GM19397 (cell line): Measurements from ENCODE around the gene MBD1.
"Not testable (repeated sequence)": the region's sequence is repeated elsewhere in the genome, so short reads cannot be mapped to it uniquely, and the experiment has no call there.

ENCODE experiments used
- ATAC-seq: cut with Tn5 transposase; IDR thresholded peaks from one replicate; pipeline ENCODE4 v1.9.1; 2021; ENCODE audit warnings: mild to moderate bottlenecking, moderate library complexity; ENCODE audit not compliant: unreplicated experiment

Gene MBD1, protein sequence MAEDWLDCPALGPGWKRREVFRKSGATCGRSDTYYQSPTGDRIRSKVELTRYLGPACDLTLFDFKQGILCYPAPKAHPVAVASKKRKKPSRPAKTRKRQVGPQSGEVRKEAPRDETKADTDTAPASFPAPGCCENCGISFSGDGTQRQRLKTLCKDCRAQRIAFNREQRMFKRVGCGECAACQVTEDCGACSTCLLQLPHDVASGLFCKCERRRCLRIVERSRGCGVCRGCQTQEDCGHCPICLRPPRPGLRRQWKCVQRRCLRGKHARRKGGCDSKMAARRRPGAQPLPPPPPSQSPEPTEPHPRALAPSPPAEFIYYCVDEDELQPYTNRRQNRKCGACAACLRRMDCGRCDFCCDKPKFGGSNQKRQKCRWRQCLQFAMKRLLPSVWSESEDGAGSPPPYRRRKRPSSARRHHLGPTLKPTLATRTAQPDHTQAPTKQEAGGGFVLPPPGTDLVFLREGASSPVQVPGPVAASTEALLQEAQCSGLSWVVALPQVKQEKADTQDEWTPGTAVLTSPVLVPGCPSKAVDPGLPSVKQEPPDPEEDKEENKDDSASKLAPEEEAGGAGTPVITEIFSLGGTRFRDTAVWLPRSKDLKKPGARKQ

DNA sequence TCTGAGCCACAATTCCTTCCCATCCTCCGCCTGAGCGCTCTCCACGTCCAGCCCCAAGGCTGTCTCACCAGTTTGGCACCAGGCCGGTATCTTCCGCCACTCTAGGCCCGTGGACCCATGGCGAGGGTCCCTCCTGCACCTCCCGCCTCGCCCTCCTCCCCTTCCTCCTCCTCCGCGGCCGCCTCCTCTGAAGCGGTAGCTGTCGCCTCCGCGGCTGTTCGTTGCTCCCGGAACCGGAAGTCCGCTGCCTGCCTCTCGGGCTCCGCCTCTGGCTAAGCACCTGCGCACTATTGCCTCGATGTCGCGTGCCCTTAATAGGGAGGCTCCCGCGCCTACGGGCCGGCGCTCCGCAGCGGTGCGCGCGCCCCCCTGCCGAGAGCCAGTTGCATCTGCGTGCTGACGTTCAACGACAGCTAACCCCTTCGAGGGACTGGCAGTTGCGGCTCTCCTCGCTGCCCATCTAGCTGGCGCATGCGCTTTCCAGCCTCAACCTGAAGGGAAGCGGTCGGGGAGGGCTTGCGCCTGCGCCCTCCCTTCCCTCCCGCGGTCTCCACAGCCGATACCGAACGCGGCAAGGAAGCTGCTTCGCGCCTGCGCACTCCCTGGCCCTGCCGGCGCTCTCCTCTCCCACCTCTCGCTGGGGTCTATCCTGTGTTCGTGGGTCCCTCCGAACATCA lies at the start of gene MBD1:
TSS of gene MBD1 (minus strand) at position 229 of the 677 bp plus-strand sequence. CDS start 1,531 bp downstream, outside the sequence.
- ATAC-seq = peak; percentile 88

DNA sequence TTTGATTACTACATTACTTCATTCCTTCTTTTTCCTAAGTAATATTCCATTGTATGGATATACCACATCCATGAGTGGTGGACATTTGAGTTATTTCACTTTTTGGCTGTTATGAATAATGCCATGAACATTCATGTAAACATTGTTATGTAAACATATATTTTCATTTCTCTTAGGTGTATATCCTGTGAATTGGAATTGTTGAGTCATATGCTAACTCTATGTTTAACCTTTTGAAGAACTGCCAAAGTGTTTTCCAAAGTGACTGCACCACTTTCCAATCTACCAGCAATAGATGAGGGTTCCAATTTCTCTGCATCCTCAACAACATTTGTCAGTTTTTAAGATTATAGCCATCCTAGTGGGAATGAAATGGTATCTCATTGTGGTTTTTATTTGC lies 48.9 kb upstream of the MBD1 start:
- ATAC-seq = no peak

DNA sequence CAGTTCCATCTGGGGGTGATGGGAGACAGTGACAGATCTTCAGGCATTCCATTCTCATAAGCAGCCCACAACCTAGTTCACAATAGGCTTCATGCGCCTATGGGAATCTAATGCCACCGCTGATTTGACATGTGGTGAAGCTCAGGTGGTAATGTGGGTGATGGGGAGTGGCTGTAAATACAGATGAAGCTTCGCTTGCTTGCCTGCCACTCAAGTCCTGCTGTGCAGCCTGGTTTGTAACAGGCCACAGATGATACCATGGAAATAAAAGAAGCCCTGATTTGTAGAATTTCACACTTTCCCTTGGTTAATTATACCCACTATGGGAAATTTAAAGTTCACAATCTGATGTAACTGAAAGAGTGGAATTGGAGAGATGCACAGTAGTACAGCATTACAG lies 46.7 kb upstream of the MBD1 start:
- ATAC-seq = no peak

DNA sequence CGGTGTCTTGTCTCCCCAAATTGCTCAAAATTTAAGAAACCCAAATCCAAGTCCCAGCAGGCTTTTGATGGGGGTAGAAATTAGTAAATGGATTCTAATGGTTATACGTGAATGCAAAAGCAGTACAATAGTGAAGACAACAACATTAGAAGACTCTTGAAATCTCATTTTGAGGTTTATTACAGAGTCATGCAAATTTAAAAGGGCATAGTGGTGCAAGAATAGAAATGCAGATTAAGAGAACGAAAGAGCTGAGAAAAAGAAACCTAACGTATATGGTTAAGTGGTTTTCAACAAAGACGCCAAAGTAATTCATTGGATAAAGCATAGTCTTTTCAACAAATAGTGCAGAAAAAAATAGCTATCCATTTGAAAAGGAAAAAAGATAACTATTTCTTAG lies 39.4 kb upstream of the MBD1 start:
- ATAC-seq = peak; percentile 52

DNA sequence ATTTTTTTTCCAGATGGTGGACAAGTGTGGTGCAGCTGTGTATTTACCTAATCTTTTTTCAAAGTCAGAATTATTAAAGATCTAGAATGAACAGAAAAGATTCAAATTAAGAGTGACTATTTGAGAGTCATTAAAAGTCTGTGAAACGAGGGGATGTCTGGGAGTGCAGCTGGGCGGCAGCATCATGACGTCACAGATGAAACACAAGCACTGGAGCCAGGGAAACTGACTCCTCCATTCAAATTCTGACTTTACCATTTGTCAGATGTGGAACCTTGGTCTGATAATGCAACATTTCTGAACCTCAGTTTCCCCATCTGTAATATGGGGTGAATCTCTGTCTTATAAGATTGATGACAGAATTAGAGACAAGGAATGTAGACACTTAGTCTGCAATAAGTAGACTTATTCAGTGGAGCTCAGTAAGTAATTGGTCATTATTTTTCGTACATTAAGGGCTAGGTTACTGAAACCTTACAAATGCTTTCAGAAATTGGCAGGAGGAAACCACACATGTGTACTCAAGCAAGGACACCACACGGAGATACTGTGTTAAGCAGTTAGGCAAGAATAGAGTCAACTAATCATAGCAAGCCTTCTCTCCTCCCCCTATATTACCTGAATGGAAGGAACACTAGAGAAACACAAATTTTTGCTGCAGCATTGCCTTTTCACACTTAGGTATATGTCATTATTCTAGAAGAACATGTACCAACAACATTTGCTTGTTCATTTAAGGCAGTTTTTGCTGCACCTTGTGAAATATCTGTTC lies 34.0 kb upstream of the MBD1 start:
- peak; percentile 69 for ATAC-seq

DNA sequence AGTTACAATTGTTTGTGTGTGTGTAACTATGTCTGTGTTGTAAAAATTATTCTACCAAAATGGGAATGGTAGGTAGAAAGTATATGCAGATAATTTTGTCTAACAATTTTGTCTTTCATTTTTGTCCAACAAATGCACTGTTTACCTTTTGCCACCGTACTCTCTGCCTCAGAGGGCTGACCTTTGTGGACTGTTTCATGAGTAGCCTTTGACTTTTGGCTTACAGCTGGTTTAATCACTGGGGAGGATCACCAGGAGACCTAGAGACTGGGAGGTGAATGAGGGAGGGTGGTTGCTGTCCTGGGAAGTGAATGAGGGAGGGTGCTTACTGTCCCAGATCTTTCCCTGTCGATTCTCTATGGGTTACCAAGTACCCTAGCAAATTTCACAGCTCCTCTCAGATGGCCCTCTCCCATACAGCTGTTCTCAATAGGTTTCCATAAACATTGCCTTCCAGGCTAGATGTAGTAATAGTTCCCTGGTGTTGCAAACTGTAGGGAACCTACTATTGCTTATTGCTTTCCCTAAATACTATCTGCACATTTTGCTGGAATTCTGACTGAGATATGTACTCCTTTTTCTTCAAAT lies 32.6 kb upstream of the MBD1 start:
- no peak for ATAC-seq

DNA sequence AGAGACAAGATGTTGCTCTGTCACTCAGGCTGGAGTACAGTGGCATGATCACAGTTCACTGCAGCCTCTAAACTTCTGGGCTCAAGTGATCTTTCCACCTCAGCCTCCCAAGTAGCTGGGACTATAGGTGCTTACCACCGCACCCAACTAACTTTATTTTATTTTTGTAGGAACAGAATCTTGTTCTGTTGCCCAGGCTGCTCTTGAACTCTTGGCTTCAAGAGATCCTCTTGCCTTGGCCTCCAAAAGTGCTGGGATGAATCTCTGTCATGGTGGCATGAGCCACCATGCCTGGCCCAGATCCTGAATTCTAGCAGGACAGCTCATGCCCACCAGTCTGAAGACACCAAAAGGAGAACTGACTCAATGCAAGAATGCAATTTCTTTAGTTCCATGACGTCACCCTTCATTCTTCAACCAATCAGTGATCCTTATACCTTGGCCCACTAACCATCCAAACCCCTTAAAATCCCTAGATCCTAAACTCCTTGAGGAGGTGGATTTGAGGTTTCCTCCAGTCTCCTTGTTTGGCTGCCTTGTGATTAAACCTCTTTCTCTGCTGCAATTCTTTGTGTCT lies 31.8 kb upstream of the MBD1 start:
- peak; percentile 40 for ATAC-seq

DNA sequence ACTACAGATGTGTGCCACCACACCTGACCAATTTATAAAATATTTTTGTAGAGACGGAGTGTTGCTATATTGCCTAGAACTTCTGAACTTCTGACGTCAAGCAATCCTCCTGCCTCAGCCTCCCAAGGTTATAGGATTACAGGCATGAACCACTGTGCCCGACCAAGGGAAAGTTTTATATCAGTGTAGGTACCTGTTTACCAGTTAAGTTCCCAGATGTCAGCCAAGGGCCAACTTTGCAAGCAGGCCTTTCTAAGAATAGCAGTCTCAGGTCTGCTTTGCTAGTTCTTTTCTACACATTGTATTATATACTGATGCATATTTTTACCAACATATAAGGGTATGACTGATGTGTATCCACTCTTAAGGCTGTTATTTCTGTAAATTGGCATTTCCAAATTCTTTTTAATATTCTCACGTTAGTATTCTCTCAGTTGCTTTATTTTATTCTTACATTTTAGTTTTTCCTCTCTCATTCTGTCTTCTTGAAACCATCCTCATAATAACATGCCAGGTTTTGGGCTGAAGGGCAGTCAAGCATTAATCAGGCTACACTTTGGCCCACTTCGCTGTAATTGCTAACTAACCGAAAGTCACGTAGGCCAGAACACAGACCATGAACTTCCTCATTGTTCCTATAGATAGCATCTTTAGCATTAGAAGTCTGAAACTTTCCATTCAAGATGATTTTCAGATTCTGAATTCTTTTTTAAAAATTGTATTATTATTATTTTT lies 31.1 kb upstream of the MBD1 start:
- peak; percentile 62 for ATAC-seq

DNA sequence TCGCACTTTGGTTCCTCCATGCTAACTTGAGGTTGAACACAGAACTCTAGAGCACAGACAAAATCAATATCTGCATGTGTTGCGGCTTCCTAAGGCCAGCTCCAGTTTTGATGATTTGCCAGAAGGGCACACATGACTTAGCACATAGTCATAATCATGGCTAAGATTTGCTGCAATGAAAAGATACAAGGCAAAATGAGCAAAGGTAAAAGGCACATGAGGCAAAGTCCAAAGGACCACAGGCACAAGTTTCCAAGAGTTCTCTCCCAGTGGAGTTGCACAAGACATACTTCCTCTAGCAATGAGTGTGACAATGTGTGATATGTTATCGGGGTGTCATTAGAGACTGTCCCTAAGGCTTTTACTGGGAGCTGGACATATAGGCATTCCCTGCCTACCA lies 30.3 kb upstream of the MBD1 start:
- no peak for ATAC-seq

DNA sequence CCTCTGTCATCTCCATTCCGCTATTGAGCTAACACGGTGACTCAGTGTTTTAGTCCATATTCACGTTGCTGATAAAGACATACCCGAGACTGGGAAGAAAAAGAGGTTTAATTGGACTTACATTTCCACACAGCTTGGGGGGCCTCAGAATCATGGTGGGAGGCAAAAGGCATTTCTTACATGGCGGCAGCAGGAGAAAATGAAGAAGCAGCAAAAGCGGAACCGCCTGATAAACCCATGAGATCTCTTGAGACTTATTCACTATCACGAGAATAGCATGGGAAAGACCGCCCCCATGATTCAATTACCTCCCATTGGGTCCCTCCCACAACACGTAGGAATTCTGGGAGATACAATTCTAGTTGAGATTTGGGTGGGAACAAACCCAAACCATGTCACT lies 28.8 kb upstream of the MBD1 start:
- no peak for ATAC-seq

DNA sequence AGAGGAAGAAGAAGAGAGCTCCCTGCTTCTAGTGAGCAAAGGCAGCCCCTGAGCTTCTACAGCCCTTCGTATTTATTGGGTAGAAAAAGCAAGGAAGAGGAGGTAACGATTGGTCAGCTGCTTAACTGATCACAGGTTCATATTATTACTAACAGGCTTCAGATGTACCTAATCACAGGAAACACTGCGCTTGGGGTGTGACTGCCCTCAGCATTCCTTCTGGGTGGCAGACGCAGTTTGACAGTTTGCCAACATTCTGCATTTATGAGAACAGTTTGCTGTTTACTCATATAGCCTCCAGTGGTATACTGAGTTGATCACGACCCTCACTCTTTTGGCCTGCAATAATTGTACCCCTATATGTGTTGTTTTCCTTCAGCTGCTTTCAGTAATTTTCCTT lies 27.5 kb upstream of the MBD1 start:
- not testable (repeated sequence) for ATAC-seq

DNA sequence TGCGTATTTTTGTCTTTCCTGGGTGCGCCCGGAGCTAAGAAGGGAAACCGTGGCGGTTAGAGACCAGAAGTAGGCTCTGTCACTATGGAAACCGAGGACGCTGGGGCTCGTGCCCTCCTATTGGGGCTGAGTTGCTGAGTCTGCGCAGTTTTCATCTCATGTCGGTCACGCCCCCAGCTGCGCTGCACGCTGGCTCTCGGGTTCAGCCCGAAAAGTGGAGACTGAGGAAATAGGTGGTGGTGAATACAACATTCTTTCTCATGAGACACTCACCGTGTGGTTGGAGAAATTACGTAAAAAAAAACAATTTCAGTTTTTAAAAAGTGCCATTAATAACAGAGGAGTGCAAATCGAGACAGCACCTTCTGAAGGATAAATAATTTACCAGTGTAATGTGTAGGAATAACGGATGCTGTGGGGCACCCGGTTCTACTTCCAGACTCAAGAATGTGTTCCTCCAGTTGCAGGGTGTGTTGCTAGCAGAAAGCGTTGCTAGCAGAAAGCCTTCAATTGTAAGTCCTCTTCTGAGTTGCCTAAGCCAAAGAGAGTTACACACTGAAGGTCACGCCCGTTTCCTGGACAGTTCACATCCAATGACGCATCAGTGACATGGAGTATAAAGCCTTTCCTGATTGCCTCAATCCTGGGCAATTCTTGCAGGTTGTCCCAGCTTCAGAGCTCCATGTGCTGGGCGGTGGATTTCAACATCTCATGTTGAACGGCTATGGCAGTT lies 26.6 kb upstream of the MBD1 start:
- peak; percentile 87 for ATAC-seq

DNA sequence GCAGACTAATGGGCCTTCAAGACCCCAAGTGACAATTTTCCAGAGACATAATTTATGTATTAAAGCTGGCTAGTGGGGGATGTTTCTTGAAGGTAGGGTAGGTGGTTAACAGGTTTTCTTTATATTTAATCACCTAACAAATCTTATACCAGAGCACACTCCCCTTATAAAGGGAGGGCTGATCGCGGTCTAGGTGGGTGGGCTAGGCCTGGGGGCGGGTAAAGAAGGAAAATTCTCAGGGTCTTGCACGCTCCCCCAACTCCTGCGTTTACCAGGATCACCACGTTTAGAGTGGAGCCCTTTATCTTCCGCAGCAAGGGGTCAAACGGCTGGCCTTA lies 26.0 kb upstream of the MBD1 start:
- no peak for ATAC-seq

DNA sequence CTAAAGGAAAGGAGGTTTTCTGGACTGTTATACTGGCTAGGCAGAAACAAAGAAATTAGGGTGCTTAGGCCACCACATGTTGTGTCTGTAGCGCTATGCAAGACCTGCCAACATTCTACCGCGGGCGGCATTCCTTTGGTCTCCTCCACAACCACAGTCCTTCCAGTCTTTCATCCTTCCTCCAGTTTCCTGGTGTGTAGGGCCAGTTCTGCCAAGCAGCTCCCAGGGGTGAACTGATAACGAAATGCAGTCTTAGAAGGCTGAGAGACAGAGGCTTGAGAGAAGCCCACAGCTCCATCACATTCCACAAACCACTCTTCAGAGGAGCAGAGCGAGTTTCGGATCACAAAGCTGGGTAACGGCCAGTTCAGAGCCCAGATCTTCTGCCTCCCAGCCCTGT lies 25.6 kb upstream of the MBD1 start:
- no peak for ATAC-seq

DNA sequence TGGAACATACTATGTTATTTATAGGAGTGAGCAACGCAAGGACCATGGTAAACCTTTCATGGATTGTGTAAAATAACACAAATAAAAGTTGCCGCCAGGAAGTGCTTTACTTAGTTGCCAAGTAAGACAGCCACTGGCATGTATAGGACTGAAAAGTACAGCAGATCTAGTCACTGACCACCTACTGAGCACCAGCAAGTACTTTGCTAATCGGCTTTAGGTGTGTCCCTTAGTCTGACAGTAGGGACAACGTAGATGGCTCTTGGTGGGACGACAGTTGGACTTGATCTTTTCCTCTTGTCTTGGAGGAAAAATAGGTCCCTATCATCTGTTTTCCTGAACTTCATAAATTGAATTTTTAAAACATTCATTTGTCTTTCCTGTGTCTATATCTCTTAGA lies 19.8 kb upstream of the MBD1 start:
- ATAC-seq = no peak

DNA sequence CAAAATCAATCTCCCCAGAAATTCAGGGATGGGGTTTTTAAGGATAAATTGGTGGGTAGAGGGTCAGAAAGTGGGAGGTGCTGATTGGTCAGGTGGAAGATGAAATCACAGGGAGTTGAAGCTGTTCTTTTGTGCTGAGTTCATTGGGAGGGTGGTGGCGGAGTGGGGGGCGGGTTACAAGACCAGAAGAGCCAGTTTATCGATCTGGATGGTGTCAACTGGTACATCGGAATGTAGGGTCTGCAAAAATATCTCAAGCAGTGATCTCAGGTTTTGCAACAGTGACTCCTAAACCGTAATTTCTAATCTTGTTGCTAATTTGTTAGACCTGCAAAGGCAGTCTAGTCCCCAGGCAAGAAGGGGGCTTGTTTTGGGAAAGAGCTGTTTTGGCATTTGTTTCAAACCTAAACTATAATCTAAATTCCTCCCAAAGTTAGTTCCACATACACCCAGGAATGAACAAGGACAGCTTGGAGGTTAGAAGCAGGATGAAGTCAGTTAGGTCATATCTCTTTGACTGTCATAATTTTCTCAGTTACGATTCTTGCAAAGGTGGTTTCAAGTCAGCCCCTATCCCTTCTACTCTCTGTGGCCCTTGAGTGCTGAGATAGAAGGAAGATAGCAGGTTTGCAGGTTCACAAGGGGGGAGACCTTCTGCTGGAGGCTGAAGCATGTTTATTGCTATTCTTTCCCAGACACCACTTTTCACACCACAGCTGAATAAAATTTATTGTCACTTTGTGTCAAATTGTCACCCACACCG lies 18.5 kb upstream of the MBD1 start:
- no peak for ATAC-seq

DNA sequence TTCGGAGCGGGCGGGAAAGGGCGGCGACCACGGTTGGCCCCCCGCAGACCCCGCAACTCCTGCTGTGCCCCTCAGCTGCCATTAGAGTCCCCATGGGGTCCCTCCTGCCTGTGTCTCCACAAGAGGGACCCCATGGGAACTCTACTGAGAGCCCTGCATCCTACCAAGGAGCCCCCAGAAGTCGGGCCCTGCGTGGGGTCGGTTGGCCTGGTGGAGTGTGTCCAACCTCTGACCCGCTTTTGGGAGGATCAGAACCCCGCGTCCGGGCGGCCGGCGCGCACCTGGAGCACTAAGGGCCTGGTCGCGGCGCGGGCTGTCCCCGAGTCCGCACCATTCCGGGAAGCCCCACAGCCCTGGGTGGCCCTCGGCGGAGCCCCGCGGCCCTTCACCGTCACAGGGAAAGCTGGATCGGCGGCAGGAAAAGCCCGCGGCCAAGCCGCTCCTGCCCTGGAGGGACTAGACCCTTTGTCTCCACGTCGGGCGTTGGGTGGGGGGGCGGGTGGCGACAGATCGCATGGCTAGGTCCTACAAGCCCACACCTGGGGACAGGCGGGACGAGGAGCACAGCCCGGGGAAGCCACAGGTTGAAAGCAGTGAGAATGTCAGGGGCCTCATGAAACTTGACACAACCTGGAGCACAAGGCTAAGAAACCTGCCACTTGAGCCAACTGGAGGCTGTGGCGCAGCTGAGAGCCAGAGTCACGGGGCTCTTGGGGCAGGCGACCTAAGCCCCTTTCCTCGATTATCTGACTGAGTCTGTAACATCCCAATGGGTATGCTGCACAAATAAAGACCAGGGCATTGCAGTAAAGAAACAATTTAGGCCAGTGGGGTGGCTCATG lies 17.3 kb upstream of the MBD1 start:
- no peak for ATAC-seq
